PFSK-1 (cell line): ENCODE data around the gene CYP2B6.

Source experiments
- POLR2AphosphoS5 ChIP-seq: IDR thresholded peaks from 2 replicates; pipeline ENCODE4 v1.6.1; 2012; ENCODE audit warnings: low read depth, mild to moderate bottlenecking, control low read depth, low read length, moderate library complexity
- SIN3A ChIP-seq: IDR thresholded peaks from 2 replicates; pipeline ENCODE4 v1.6.1; 2012; ENCODE audit warnings: mild to moderate bottlenecking, low read length, moderate library complexity, borderline replicate concordance; ENCODE audit not compliant: insufficient read depth
- TAF1 ChIP-seq: IDR thresholded peaks from 2 replicates; pipeline ENCODE4 v1.6.1; 2012; ENCODE audit warnings: low read length, control low read depth, borderline replicate concordance; ENCODE audit not compliant: insufficient read depth
- TF ChIP-seq, protein P1 (sequence below), 2 experiments: IDR thresholded peaks; 2 replicates each; pipeline versions ENCODE4 v1.6.1 to v1.8.0; 2011 to 2012; ENCODE audit warnings: low read depth in 2 of 2, low read length in 2 of 2, control low read depth in 1 of 2, inconsistent platforms in 1 of 2, mild to moderate bottlenecking in 1 of 2, moderate library complexity in 1 of 2; ENCODE audit not compliant: insufficient read depth in 1 of 2

- TF ChIP-seq POLR2AphosphoS5 (no peak), SIN3A (no peak), TAF1 (no peak)
- TF ChIP-seq, protein P1, sequence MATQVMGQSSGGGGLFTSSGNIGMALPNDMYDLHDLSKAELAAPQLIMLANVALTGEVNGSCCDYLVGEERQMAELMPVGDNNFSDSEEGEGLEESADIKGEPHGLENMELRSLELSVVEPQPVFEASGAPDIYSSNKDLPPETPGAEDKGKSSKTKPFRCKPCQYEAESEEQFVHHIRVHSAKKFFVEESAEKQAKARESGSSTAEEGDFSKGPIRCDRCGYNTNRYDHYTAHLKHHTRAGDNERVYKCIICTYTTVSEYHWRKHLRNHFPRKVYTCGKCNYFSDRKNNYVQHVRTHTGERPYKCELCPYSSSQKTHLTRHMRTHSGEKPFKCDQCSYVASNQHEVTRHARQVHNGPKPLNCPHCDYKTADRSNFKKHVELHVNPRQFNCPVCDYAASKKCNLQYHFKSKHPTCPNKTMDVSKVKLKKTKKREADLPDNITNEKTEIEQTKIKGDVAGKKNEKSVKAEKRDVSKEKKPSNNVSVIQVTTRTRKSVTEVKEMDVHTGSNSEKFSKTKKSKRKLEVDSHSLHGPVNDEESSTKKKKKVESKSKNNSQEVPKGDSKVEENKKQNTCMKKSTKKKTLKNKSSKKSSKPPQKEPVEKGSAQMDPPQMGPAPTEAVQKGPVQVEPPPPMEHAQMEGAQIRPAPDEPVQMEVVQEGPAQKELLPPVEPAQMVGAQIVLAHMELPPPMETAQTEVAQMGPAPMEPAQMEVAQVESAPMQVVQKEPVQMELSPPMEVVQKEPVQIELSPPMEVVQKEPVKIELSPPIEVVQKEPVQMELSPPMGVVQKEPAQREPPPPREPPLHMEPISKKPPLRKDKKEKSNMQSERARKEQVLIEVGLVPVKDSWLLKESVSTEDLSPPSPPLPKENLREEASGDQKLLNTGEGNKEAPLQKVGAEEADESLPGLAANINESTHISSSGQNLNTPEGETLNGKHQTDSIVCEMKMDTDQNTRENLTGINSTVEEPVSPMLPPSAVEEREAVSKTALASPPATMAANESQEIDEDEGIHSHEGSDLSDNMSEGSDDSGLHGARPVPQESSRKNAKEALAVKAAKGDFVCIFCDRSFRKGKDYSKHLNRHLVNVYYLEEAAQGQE (IDR thresholded peaks at IDR 0.05; ENCODE audit: insufficient read depth in 1 of 2, low read depth in 2 of 2, low read length in 2 of 2): no peak
These were observed 39.6 kb downstream of the CYP2B6 start for GRCh38 chr19:41030651-41031050.
